Vagina (tissue), 2 donors: Measurements from ENCODE around the gene NPDC1.

Experiments used
- POLR2A ChIP-seq, 2 donors: fragments of 450-650 bp; IDR thresholded peaks; one replicate each; pipeline ENCODE4 v1.6.1; 2017; ENCODE audit warnings: antibody characterized with exemption in 2 of 2, mild to moderate bottlenecking in 2 of 2, moderate library complexity in 2 of 2
- POLR2AphosphoS5 ChIP-seq, 2 donors: sonication (generic); formaldehyde crosslinking; IDR thresholded peaks; one replicate each; pipeline ENCODE4 v1.9.0; 2017; ENCODE audit warnings: antibody characterized with exemption in 2 of 2, mild to moderate bottlenecking in 2 of 2, low read depth in 1 of 2; ENCODE audit not compliant: insufficient read depth in 1 of 2
- TF ChIP-seq, protein P1 (sequence below), 3 experiments: fragments of 450-650 bp in 2 of 3; fragments of 200-600 bp in 1 of 3; sonication (generic) in 1 of 3; IDR thresholded peaks; one replicate each; pipeline ENCODE4 v1.5.1; 2017 to 2019; ENCODE audit warnings: antibody characterized with exemption in 3 of 3, mild to moderate bottlenecking in 2 of 3, moderate library complexity in 2 of 3

DNA sequence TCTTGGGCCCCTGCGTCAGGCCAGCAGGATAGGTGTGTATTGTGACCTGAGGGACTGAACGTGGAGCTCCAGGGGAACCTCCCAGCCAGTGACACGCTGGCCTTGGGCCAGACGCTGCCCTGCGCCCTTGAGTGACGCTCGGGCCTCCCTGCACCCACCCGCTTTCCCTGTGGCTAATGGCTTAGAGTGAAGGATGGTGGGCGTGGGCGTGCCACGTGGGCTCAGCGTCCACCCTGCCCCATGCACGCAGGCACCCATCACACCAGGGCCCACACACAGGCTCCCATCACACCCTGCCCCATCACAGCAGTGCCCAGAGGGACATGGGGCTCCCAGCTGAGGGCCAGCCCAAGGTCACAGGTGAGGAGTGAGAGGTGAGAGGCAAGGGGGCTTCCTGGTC lies 8.9 kb downstream of the NPDC1 start:
- TF ChIP-seq, protein P1, sequence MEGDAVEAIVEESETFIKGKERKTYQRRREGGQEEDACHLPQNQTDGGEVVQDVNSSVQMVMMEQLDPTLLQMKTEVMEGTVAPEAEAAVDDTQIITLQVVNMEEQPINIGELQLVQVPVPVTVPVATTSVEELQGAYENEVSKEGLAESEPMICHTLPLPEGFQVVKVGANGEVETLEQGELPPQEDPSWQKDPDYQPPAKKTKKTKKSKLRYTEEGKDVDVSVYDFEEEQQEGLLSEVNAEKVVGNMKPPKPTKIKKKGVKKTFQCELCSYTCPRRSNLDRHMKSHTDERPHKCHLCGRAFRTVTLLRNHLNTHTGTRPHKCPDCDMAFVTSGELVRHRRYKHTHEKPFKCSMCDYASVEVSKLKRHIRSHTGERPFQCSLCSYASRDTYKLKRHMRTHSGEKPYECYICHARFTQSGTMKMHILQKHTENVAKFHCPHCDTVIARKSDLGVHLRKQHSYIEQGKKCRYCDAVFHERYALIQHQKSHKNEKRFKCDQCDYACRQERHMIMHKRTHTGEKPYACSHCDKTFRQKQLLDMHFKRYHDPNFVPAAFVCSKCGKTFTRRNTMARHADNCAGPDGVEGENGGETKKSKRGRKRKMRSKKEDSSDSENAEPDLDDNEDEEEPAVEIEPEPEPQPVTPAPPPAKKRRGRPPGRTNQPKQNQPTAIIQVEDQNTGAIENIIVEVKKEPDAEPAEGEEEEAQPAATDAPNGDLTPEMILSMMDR (IDR thresholded peaks at IDR 0.05), result no peak
- TF ChIP-seq POLR2A (IDR thresholded peaks at IDR 0.05) (no peak), POLR2AphosphoS5 (IDR thresholded peaks at IDR 0.05; ENCODE audit: insufficient read depth in 1 of 2, low read depth in 1 of 2) (no peak)
